ENCODE results near the gene DDX39B.
"Not testable (repeated sequence)": the region's sequence is repeated elsewhere in the genome, so short reads cannot be mapped to it uniquely, and the experiment has no call there.

DDX39B gene

DNA sequence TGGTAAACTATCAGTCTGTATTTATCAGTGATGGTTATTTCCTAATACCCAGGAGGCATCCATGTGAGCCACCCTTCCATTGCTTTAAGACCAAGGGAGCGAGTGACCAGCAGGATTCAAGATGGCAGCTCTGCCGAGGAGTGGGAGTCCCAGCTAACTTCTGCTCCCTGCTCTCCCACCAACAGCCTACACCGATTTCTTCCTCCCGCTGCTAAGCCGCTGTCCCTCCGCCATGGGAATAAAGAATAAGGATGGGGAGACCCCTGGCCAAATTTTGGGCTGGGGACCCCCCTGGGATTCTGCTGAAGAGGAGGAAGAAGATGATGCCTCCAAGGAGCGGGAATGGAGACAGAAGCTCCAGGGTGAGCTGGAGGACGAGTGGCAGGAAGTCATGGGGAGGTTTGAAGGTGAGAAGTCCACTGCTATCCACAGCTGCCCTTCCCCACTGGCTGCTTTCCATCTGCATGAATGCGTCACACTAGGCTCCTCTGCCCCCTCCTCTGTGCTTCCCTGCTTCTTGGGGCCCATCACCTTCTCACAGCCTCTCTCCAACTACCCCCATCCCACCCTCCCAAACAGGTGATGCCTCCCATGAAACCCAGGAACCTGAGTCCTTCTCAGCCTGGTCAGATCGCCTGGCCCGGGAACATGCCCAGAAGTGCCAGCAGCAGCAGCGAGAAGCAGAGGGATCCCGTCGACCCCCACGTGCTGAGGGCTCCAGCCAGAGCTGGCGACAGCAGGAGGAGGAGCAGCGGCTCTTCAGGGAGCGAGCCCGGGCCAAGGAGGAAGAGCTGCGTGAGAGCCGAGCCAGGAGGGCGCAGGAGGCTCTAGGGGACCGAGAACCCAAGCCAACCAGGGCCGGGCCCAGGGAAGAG, 15.9 kb upstream of the DDX39B start:
- peak; percentile 43 for DNase-seq (ENCODE audit: low read depth)
- no peak for TF ChIP-seq CTCF (IDR thresholded peaks at IDR 0.05; ENCODE audit: insufficient read depth, low read depth, low read length, missing control alignments)
- H3K4me3 ChIP-seq (ENCODE audit: low read depth, low read length) = peak overlapping the region; percentile 58

DNA sequence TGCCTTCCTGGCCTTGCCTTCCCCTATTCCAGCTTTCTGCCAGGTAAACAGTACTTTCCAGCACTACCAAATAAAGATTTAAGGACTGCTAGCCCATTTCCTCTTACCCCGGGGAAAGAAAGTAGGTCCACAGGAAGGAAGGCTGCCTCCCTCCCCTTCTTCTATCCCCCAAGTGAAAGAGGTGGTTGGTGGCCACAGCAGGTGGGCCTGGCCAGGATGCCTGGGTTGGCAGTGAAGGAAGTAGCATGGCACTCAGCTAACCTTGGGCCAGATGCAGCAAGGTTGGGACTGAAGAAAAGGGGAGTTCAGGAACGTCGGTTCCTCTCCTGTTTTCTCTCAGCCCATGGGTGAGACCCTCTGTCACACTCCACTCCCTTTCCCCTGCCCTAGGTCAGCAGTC, 14.5 kb upstream of the DDX39B start:
- DNase-seq (ENCODE audit: low read depth) = peak; percentile 55
- TF ChIP-seq CTCF (IDR thresholded peaks at IDR 0.05; ENCODE audit: insufficient read depth, low read depth, low read length, missing control alignments) = no peak
- H3K4me3 ChIP-seq (ENCODE audit: low read depth, low read length) = peak overlapping the region; percentile 9

DNA sequence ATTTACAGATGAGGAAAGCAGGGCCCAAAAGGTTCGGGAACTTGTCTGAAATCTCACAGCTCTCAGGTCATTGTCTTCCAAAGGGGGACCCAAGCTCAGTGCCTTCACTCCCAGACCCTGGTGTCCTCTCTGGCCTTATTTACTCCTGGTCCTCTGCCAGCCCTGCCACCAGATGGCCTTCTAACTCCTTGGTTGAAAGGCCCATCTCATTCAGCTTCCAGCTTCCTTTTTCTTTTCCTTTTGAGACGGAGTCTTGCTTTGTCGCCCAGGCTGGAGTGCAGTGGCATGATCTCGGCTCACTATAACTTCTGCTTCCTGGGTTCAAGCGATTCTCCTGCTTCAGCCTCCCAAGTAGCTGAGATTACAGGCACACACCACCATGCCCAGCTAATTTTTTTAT, 9.6 kb upstream of the DDX39B start:
- not testable (repeated sequence) for H3K4me3 ChIP-seq (ENCODE audit: low read depth, low read length)
- peak; percentile 78 for TF ChIP-seq CTCF (IDR thresholded peaks at IDR 0.05; ENCODE audit: insufficient read depth, low read depth, low read length, missing control alignments)
- DNase-seq (ENCODE audit: low read depth) = peak; percentile 88

DNA sequence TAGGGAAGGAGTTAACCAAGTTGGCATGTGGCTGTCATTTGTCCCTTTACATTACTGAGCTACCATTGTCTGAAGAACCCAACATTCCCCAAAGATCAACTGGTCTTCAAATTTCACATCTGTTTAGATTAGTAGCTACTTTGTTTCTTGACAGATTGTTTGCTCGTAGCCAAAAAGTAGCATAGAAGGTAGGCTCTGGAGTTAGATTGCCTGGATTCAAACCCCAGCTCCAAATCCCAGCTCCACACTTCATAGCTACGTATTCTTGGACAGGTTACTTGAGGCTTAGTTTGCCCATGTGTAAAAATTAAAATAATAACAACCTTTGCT, 6.7 kb upstream of the DDX39B start:
- TF ChIP-seq CTCF (IDR thresholded peaks at IDR 0.05; ENCODE audit: insufficient read depth, low read depth, low read length, missing control alignments) = no peak
- no peak for DNase-seq (ENCODE audit: low read depth)
- H3K4me3 ChIP-seq (ENCODE audit: low read depth, low read length) = no peak overlapping the region

GRCh38 chr6:31547727-31548543, 6.1 kb upstream of the DDX39B start:
- no peak for TF ChIP-seq CTCF (IDR thresholded peaks at IDR 0.05; ENCODE audit: insufficient read depth, low read depth, low read length, missing control alignments)
- H3K4me3 ChIP-seq (ENCODE audit: low read depth, low read length) = peak overlapping the region; percentile 54
- DNase-seq (ENCODE audit: low read depth) = no peak

- DNase-seq (ENCODE audit: low read depth) = peak; percentile 98
- H3K4me3 ChIP-seq (ENCODE audit: low read depth, low read length) = peak within 1 kb of the TSS; percentile 54
- no peak for TF ChIP-seq CTCF (IDR thresholded peaks at IDR 0.05; ENCODE audit: insufficient read depth, low read depth, low read length, missing control alignments)
Observed at GRCh38 chr6:31546958-31547726, 5.3 kb upstream of the DDX39B start, which contains the start of gene NFKBIL1. Gene NFKBIL1, plus strand, starts transcription at chr6:31547608. Its CDS starts 87 bp downstream, at chr6:31547695.
